SK-N-SH treated with all-trans-retinoic acid at 6 μM for 48 hours (cell line): ENCODE data around the gene CLDN11.
A peak's percentile ranks its signal among the peaks of the same experiment; 100 is the strongest.

ENCODE experiments used
- ATAC-seq: fragments of 200-7000 bp; cut with Tn5 transposase; 3 replicates; pipeline ENCODE4 v1.9.1; 2020; ENCODE audit warnings: mild to moderate bottlenecking, moderate library complexity
- ARNTL ChIP-seq: fragments of 450-650 bp; formaldehyde crosslinking; IDR thresholded peaks from 2 replicates; pipeline ENCODE4 v1.5.0; 2020; ENCODE audit warnings: low read depth, mild to moderate bottlenecking, moderate library complexity, borderline replicate concordance
- BACH2 ChIP-seq: fragments of 250-450 bp; sonication (Bioruptor Pico); IDR thresholded peaks from 2 replicates; pipeline ENCODE4 v1.9.0; 2021; ENCODE audit warnings: mild to moderate bottlenecking, borderline replicate concordance
- CSDC2 ChIP-seq: fragments of 250-450 bp; sonication (Bioruptor Pico); IDR thresholded peaks from 2 replicates; pipeline ENCODE4 v1.5.0; 2020; ENCODE audit warnings: mild to moderate bottlenecking, moderate library complexity
- ESRRG ChIP-seq: fragments of 250-450 bp; sonication (Bioruptor Pico); IDR thresholded peaks from 2 replicates; pipeline ENCODE4 v1.6.1; 2021; ENCODE audit warnings: mild to moderate bottlenecking
- GLIS3 ChIP-seq: fragments of 250-450 bp; sonication (Bioruptor Pico); IDR thresholded peaks from 2 replicates; pipeline ENCODE4 v1.5.0; 2020; ENCODE audit warnings: mild to moderate bottlenecking, moderate library complexity
- ISL1 ChIP-seq: fragments of 250-450 bp; sonication (Bioruptor Pico); IDR thresholded peaks from 2 replicates; pipeline ENCODE4 v2.1.2; 2022; ENCODE audit warnings: mild to moderate bottlenecking, moderate library complexity
- OSR1 ChIP-seq: fragments of 250-450 bp; sonication (Bioruptor Pico); IDR thresholded peaks from 2 replicates; pipeline ENCODE4 v1.8.0; 2022; ENCODE audit warnings: moderate library complexity, mild to moderate bottlenecking, inconsistent platforms
- PPARA ChIP-seq: fragments of 250-450 bp; sonication (Bioruptor Pico); IDR thresholded peaks from 2 replicates; pipeline ENCODE4 v1.5.0; 2020; ENCODE audit warnings: mild to moderate bottlenecking, borderline replicate concordance
- RARB ChIP-seq: fragments of 250-450 bp; sonication (Bioruptor Pico); IDR thresholded peaks from 2 replicates; pipeline ENCODE4 v1.8.0; 2021; ENCODE audit warnings: mild to moderate bottlenecking, moderate library complexity
- TCF4 ChIP-seq: fragments of 250-450 bp; sonication (Bioruptor Pico); IDR thresholded peaks from 2 replicates; pipeline ENCODE4 v1.8.0; 2021; ENCODE audit warnings: mild to moderate bottlenecking, moderate library complexity, borderline replicate concordance
- TOX ChIP-seq: fragments of 250-450 bp; sonication (Bioruptor Pico); IDR thresholded peaks from 2 replicates; pipeline ENCODE4 v1.8.0; 2021; ENCODE audit warnings: mild to moderate bottlenecking, moderate library complexity, borderline replicate concordance
- ZC3H10 ChIP-seq: fragments of 250-450 bp; sonication (Bioruptor Pico); IDR thresholded peaks from 2 replicates; pipeline ENCODE4 v1.5.1; 2021; ENCODE audit warnings: mild to moderate bottlenecking, moderate library complexity
- ZFP3 ChIP-seq: fragments of 250-450 bp; sonication (Bioruptor Pico); IDR thresholded peaks from 2 replicates; pipeline ENCODE4 v1.5.0; 2020; ENCODE audit warnings: mild to moderate bottlenecking, moderate library complexity
- ZFP30 ChIP-seq: fragments of 450-650 bp; formaldehyde crosslinking; IDR thresholded peaks from 2 replicates; pipeline ENCODE4 v1.5.0; 2022; ENCODE audit warnings: mild to moderate bottlenecking, moderate library complexity
- ZNF565 ChIP-seq: fragments of 450-650 bp; formaldehyde crosslinking; conservative IDR thresholded peaks from 2 replicates; pipeline ENCODE4 v1.5.0; 2020; ENCODE audit warnings: low read depth, mild to moderate bottlenecking, moderate library complexity
- ZNF8 ChIP-seq: fragments of 450-650 bp; formaldehyde crosslinking; IDR thresholded peaks from 2 replicates; pipeline ENCODE4 v1.5.0; 2020; ENCODE audit warnings: mild to moderate bottlenecking, moderate library complexity
- TF ChIP-seq, protein P1 (sequence below): fragments of 250-450 bp; sonication (Bioruptor Pico); IDR thresholded peaks from 2 replicates; pipeline ENCODE4 v1.8.0; 2020; ENCODE audit warnings: mild to moderate bottlenecking, moderate library complexity, borderline replicate concordance
- TF ChIP-seq, protein P2 (sequence below): fragments of 250-450 bp; sonication (Bioruptor Pico); IDR thresholded peaks from 2 replicates; pipeline ENCODE4 v1.5.1; 2020; ENCODE audit warnings: low read depth, mild to moderate bottlenecking, moderate library complexity
- TF ChIP-seq, protein P3 (sequence below): fragments of 250-450 bp; sonication (Bioruptor Pico); IDR thresholded peaks from 2 replicates; pipeline ENCODE4 v1.8.0; 2021; ENCODE audit warnings: low read depth, mild to moderate bottlenecking, moderate library complexity, borderline replicate concordance
- TF ChIP-seq, protein P4 (sequence below): fragments of 250-450 bp; sonication (Bioruptor Pico); IDR thresholded peaks from 2 replicates; pipeline ENCODE4 v1.5.1; 2021; ENCODE audit warnings: mild to moderate bottlenecking, moderate library complexity
- TF ChIP-seq, protein P5 (sequence below): fragments of 250-450 bp; sonication (Bioruptor Pico); IDR thresholded peaks from 2 replicates; pipeline ENCODE4 v1.5.0; 2020; ENCODE audit warnings: mild to moderate bottlenecking, moderate library complexity

The CLDN11 gene

DNA sequence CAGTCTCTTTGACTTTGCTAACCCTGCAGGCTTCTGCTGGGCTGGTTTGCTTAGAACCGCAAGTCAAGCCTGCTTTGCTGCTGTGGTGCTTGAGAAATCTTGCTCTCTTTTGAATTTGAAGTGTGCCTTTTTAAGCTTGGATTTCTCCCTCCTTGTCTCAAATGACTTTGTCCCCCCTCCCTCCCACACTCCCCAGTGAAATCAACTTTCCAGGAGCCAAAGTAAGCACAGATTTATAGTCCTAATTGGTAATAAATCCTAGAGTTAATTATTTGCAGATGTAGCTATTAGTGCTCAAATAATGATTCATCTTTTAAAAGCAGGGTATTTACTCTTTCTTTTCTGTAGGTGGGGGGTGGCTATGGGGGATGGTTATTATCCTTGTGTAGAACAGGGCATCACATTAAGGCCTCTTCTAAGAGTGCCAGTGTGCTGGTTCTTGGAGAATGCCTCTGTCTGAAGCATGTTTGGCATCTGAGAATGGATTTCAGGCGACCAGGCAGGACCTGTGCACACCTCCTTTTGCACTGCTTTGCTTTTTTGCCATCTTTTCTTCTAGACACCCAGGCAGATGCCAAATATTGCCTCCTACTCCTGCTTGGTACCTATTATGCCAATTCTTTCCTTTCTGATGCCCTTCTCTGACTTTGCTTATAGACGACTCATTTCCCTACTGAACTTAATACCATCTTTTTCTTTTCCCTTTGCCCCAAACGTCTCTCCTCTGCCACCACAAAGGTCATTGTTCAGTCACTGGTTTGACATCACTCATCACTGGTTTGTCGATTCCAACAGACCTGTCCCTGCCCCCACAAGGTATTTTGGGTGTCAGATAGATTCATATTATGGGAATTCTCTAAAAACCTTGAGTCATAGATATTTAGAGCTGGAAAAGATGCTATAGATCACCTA is 50.7 kb downstream of the CLDN11 start:
- TF ChIP-seq, protein P1, sequence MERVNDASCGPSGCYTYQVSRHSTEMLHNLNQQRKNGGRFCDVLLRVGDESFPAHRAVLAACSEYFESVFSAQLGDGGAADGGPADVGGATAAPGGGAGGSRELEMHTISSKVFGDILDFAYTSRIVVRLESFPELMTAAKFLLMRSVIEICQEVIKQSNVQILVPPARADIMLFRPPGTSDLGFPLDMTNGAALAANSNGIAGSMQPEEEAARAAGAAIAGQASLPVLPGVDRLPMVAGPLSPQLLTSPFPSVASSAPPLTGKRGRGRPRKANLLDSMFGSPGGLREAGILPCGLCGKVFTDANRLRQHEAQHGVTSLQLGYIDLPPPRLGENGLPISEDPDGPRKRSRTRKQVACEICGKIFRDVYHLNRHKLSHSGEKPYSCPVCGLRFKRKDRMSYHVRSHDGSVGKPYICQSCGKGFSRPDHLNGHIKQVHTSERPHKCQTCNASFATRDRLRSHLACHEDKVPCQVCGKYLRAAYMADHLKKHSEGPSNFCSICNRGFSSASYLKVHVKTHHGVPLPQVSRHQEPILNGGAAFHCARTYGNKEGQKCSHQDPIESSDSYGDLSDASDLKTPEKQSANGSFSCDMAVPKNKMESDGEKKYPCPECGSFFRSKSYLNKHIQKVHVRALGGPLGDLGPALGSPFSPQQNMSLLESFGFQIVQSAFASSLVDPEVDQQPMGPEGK (CRISPR knock-in tag): peak; percentile 100
- TF ChIP-seq GLIS3 (CRISPR knock-in tag) (0 out of 2 replicates have a peak, but pooled peaks have one; percentile 20), ZNF8 (CRISPR knock-in tag) (peak; percentile 29; the same call in 1 of the 2 replicates), ARNTL (CRISPR knock-in tag) (no peak), TOX (CRISPR knock-in tag) (peak; percentile 86), ISL1 (CRISPR knock-in tag) (peak; percentile 99), ZFP3 (CRISPR knock-in tag) (no peak), TCF4 (CRISPR knock-in tag) (peak; percentile 86), ZC3H10 (CRISPR knock-in tag) (peak; percentile 74)
- TF ChIP-seq, protein P2, sequence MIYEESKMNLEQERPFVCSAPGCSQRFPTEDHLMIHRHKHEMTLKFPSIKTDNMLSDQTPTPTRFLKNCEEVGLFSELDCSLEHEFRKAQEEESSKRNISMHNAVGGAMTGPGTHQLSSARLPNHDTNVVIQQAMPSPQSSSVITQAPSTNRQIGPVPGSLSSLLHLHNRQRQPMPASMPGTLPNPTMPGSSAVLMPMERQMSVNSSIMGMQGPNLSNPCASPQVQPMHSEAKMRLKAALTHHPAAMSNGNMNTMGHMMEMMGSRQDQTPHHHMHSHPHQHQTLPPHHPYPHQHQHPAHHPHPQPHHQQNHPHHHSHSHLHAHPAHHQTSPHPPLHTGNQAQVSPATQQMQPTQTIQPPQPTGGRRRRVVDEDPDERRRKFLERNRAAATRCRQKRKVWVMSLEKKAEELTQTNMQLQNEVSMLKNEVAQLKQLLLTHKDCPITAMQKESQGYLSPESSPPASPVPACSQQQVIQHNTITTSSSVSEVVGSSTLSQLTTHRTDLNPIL (CRISPR knock-in tag): 0 out of 2 replicates have a peak, but pooled peaks have one; percentile 15
- TF ChIP-seq, protein P3, sequence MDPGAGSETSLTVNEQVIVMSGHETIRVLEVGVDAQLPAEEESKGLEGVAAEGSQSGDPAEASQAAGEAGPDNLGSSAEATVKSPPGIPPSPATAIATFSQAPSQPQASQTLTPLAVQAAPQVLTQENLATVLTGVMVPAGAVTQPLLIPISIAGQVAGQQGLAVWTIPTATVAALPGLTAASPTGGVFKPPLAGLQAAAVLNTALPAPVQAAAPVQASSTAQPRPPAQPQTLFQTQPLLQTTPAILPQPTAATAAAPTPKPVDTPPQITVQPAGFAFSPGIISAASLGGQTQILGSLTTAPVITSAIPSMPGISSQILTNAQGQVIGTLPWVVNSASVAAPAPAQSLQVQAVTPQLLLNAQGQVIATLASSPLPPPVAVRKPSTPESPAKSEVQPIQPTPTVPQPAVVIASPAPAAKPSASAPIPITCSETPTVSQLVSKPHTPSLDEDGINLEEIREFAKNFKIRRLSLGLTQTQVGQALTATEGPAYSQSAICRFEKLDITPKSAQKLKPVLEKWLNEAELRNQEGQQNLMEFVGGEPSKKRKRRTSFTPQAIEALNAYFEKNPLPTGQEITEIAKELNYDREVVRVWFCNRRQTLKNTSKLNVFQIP (CRISPR knock-in tag): no peak

DNA sequence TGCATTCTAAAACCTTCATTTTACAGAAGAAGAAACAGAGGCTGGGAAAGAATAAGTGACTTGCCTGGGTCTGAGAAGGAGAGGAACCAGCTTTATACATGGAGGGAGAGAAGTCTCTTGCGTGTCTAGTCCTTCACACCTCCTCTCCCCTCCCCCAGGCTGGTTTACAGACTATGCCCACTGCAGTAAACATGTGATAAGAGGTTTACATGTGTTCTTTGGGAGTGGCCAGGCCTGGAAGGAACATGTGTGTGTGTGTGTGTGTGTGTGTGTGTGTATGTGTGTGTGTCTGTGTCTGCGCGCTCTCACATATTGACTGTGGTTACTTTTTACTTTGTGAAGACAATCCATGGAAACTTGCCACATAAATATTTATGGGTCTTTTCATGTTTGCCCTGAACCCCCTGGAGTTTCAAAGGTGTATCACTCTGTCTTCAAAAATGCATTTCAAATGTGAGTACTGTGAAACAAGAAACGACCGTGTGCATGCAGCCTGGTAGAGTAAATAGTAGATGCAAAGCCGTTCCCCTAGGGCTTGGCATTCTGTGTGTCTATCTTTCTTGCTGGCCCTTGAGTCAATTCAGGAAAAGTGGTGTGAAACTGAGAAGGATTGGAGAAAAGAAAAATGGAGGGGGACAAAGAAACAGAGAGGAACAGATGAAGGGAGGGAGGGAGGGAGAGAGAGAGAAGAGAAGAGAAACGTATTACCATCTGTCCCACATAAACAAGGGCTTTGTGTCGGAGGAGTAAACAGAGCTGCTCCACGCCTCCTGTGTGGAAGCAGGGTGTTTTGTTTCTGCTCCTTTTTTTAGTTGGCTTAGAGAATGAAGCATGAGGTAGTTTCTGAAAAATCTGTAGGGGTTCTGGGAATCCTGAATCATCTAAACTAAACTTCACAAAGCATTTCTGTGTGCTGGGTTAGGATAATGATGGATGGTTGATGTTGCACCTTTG is 51.7 kb downstream of the CLDN11 start:
- ATAC-seq: no peak
- TF ChIP-seq OSR1 (no peak), ESRRG (CRISPR knock-in tag) (no peak), CSDC2 (CRISPR knock-in tag) (no peak), ARNTL (CRISPR knock-in tag) (no peak), ZNF8 (CRISPR knock-in tag) (no peak), ZFP3 (CRISPR knock-in tag) (no peak), PPARA (CRISPR knock-in tag) (no peak), ZNF565 (no peak), ZC3H10 (CRISPR knock-in tag) (no peak), TOX (CRISPR knock-in tag) (no peak), RARB (CRISPR knock-in tag) (no peak), BACH2 (no peak), ISL1 (CRISPR knock-in tag) (no peak), ZFP30 (CRISPR knock-in tag) (no peak), TCF4 (CRISPR knock-in tag) (no peak)
- TF ChIP-seq, protein P4, sequence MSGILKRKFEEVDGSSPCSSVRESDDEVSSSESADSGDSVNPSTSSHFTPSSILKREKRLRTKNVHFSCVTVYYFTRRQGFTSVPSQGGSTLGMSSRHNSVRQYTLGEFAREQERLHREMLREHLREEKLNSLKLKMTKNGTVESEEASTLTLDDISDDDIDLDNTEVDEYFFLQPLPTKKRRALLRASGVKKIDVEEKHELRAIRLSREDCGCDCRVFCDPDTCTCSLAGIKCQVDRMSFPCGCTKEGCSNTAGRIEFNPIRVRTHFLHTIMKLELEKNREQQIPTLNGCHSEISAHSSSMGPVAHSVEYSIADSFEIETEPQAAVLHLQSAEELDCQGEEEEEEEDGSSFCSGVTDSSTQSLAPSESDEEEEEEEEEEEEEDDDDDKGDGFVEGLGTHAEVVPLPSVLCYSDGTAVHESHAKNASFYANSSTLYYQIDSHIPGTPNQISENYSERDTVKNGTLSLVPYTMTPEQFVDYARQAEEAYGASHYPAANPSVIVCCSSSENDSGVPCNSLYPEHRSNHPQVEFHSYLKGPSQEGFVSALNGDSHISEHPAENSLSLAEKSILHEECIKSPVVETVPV (CRISPR knock-in tag): no peak
- TF ChIP-seq, protein P5, sequence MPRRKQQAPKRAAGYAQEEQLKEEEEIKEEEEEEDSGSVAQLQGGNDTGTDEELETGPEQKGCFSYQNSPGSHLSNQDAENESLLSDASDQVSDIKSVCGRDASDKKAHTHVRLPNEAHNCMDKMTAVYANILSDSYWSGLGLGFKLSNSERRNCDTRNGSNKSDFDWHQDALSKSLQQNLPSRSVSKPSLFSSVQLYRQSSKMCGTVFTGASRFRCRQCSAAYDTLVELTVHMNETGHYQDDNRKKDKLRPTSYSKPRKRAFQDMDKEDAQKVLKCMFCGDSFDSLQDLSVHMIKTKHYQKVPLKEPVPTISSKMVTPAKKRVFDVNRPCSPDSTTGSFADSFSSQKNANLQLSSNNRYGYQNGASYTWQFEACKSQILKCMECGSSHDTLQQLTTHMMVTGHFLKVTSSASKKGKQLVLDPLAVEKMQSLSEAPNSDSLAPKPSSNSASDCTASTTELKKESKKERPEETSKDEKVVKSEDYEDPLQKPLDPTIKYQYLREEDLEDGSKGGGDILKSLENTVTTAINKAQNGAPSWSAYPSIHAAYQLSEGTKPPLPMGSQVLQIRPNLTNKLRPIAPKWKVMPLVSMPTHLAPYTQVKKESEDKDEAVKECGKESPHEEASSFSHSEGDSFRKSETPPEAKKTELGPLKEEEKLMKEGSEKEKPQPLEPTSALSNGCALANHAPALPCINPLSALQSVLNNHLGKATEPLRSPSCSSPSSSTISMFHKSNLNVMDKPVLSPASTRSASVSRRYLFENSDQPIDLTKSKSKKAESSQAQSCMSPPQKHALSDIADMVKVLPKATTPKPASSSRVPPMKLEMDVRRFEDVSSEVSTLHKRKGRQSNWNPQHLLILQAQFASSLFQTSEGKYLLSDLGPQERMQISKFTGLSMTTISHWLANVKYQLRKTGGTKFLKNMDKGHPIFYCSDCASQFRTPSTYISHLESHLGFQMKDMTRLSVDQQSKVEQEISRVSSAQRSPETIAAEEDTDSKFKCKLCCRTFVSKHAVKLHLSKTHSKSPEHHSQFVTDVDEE (CRISPR knock-in tag): no peak
- TF ChIP-seq, protein P3 (CRISPR knock-in tag): no peak

More for the DNA sequence above, 50.7 kb downstream of the CLDN11 start:
- peak; percentile 89 for ATAC-seq
